HEK293 (cell line): Measurements from ENCODE around the gene PTAR1.

ENCODE experiments used
- CTCF ChIA-PET: fragments of 350-600 bp; formaldehyde crosslinking; extraction: SDS; loops from one replicate; lab custom pipeline; 2021; ENCODE audit warnings: antibody characterized with exemption; lab: Yijun Ruan, JAX
- POLR2A ChIA-PET: fragments of 300-600 bp; formaldehyde crosslinking; extraction: SDS; loops from one replicate; lab custom pipeline; 2020; ENCODE audit warnings: antibody characterized with exemption, inconsistent platforms; lab: Yijun Ruan, JAX
- H3K27ac ChIP-seq: fragments of 200-500 bp; sonication (Bioruptor generic); 2 replicates; pipeline ENCODE4 v1.5.1; 2014; ENCODE audit warnings: low read depth, low read length, control low read depth, inconsistent platforms; ENCODE audit errors: extremely low read depth
- H3K36me3 ChIP-seq, 2 experiments: fragments of 200-500 bp in 1 of 2; sonication (Bioruptor generic) in 1 of 2; 1 replicate in 1 of 2; 2 replicates in 1 of 2; pipeline ENCODE4 v1.5.1; 2014 to 2017; ENCODE audit warnings: inconsistent platforms in 2 of 2, low read length in 2 of 2; ENCODE audit not compliant: control insufficient read depth in 2 of 2, insufficient read depth in 1 of 2
- H3K4me1 ChIP-seq: fragments of 200-500 bp; sonication (Bioruptor generic); 2 replicates; pipeline ENCODE4 v1.5.1; 2014; ENCODE audit warnings: mild to moderate bottlenecking, low read length, inconsistent platforms; ENCODE audit not compliant: control insufficient read depth, insufficient read depth
- H3K4me3 ChIP-seq: 2 replicates; pipeline ENCODE4 v1.5.1; 2011; ENCODE audit warnings: low read depth, mild to moderate bottlenecking, control low read depth, low read length, moderate library complexity
- H3K9me3 ChIP-seq: fragments of 200-500 bp; sonication (Bioruptor generic); 2 replicates; pipeline ENCODE4 v1.5.1; 2014; ENCODE audit warnings: low read depth, low read length, inconsistent platforms; ENCODE audit not compliant: control insufficient read depth, insufficient read depth
- HOXD13 ChIP-seq: sonication (generic); formaldehyde crosslinking; IDR thresholded peaks from 2 replicates; pipeline ENCODE4 v1.8.0; 2022; ENCODE audit warnings: missing genetic modification reagents, borderline replicate concordance
- SP7 ChIP-seq: fragments of 450-650 bp; formaldehyde crosslinking; IDR thresholded peaks from 2 replicates; pipeline ENCODE4 v1.5.1; 2016; ENCODE audit warnings: missing biosample characterization, missing genetic modification characterization
- YY1 ChIP-seq: fragments of 450-650 bp; formaldehyde crosslinking; IDR thresholded peaks from 2 replicates; pipeline ENCODE4 v1.5.1; 2018; ENCODE audit warnings: missing biosample characterization, missing genetic modification characterization
- ZBTB21 ChIP-seq: fragments of 450-650 bp; formaldehyde crosslinking; IDR thresholded peaks from 2 replicates; pipeline ENCODE4 v1.5.1; 2017; ENCODE audit warnings: missing biosample characterization, missing genetic modification characterization
- ZFP37 ChIP-seq: fragments of 450-650 bp; formaldehyde crosslinking; IDR thresholded peaks from 2 replicates; pipeline ENCODE4 v1.5.1; 2016; ENCODE audit warnings: missing biosample characterization, missing genetic modification characterization
- ZIC2 ChIP-seq: fragments of 450-650 bp; formaldehyde crosslinking; IDR thresholded peaks from 2 replicates; pipeline ENCODE4 v1.5.1; 2016; ENCODE audit warnings: missing biosample characterization, missing genetic modification characterization
- ZNF10 ChIP-seq: fragments of 450-650 bp; formaldehyde crosslinking; IDR thresholded peaks from 2 replicates; pipeline ENCODE4 v1.5.1; 2017; ENCODE audit warnings: missing biosample characterization, missing genetic modification characterization
- ZNF23 ChIP-seq: fragments of 450-650 bp; formaldehyde crosslinking; IDR thresholded peaks from 2 replicates; pipeline ENCODE4 v1.5.1; 2016; ENCODE audit warnings: missing biosample characterization, missing genetic modification characterization, borderline replicate concordance
- ZNF248 ChIP-seq: fragments of 450-650 bp; formaldehyde crosslinking; IDR thresholded peaks from 2 replicates; pipeline ENCODE4 v1.5.1; 2017; ENCODE audit warnings: missing biosample characterization, missing genetic modification characterization
- ZNF529 ChIP-seq: fragments of 450-650 bp; formaldehyde crosslinking; IDR thresholded peaks from 2 replicates; pipeline ENCODE4 v1.5.1; 2017; ENCODE audit warnings: missing genetic modification characterization, missing biosample characterization; ENCODE audit not compliant: insufficient replicate concordance
- ZNF610 ChIP-seq: fragments of 450-650 bp; formaldehyde crosslinking; IDR thresholded peaks from 2 replicates; pipeline ENCODE4 v1.5.1; 2016; ENCODE audit warnings: missing biosample characterization, missing genetic modification characterization, borderline replicate concordance
- ZNF76 ChIP-seq: fragments of 450-650 bp; formaldehyde crosslinking; IDR thresholded peaks from 2 replicates; pipeline ENCODE4; 2016; ENCODE audit warnings: low read depth, missing biosample characterization, missing genetic modification characterization, borderline replicate concordance
- TF ChIP-seq, protein P1 (sequence below): fragments of 450-650 bp; formaldehyde crosslinking; IDR thresholded peaks from 2 replicates; pipeline ENCODE4 v1.5.1; 2016; ENCODE audit warnings: missing biosample characterization, missing genetic modification characterization
- TF ChIP-seq, protein P2 (sequence below): fragments of 450-650 bp; formaldehyde crosslinking; IDR thresholded peaks from 2 replicates; pipeline ENCODE4 v1.5.1; 2016; ENCODE audit warnings: missing biosample characterization, missing genetic modification characterization
- TF ChIP-seq, protein P3 (sequence below): fragments of 450-650 bp; formaldehyde crosslinking; IDR thresholded peaks from 2 replicates; pipeline ENCODE4 v1.5.1; 2016; ENCODE audit warnings: missing biosample characterization, missing genetic modification characterization
- TF ChIP-seq, protein P4 (sequence below): fragments of 450-650 bp; formaldehyde crosslinking; IDR thresholded peaks from 2 replicates; pipeline ENCODE4 v1.5.1; 2017; ENCODE audit warnings: missing biosample characterization, missing genetic modification characterization
- TF ChIP-seq, protein P5 (sequence below): fragments of 450-650 bp; formaldehyde crosslinking; IDR thresholded peaks from 2 replicates; pipeline ENCODE4 v1.5.1; 2016; ENCODE audit warnings: missing biosample characterization, missing genetic modification characterization

Gene PTAR1

DNA sequence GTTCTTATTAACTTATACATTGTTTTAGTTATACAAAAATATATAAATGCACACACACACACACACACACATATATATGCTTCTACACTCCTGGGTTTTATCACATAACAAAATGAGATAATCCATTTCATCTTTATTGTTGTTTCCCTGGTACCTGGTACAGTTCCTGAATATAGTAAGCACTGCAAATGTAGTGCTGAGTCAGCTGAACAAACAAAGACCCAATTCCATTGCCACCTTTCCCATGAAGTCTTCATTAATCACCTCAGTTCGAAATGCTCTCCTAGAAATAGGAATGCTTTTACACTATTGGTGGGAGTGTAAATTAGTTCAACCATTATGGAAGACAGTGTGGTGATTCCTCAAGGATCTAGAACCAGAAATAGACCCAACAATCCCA, 13.4 kb upstream of the PTAR1 start (continued):
- TF ChIP-seq, protein P1, sequence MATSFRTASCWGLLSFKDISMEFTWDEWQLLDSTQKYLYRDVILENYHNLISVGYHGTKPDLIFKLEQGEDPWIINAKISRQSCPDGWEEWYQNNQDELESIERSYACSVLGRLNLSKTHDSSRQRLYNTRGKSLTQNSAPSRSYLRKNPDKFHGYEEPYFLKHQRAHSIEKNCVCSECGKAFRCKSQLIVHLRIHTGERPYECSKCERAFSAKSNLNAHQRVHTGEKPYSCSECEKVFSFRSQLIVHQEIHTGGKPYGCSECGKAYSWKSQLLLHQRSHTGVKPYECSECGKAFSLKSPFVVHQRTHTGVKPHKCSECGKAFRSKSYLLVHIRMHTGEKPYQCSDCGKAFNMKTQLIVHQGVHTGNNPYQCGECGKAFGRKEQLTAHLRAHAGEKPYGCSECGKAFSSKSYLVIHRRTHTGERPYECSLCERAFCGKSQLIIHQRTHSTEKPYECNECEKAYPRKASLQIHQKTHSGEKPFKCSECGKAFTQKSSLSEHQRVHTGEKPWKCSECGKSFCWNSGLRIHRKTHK (tag by site-specific recombination) = no peak
- TF ChIP-seq HOXD13 (no peak), ZNF76 (tag by site-specific recombination) (no peak), ZNF10 (tag by site-specific recombination) (no peak), ZIC2 (tag by site-specific recombination) (no peak)
- TF ChIP-seq, protein P2, sequence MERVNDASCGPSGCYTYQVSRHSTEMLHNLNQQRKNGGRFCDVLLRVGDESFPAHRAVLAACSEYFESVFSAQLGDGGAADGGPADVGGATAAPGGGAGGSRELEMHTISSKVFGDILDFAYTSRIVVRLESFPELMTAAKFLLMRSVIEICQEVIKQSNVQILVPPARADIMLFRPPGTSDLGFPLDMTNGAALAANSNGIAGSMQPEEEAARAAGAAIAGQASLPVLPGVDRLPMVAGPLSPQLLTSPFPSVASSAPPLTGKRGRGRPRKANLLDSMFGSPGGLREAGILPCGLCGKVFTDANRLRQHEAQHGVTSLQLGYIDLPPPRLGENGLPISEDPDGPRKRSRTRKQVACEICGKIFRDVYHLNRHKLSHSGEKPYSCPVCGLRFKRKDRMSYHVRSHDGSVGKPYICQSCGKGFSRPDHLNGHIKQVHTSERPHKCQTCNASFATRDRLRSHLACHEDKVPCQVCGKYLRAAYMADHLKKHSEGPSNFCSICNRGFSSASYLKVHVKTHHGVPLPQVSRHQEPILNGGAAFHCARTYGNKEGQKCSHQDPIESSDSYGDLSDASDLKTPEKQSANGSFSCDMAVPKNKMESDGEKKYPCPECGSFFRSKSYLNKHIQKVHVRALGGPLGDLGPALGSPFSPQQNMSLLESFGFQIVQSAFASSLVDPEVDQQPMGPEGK = no peak

DNA sequence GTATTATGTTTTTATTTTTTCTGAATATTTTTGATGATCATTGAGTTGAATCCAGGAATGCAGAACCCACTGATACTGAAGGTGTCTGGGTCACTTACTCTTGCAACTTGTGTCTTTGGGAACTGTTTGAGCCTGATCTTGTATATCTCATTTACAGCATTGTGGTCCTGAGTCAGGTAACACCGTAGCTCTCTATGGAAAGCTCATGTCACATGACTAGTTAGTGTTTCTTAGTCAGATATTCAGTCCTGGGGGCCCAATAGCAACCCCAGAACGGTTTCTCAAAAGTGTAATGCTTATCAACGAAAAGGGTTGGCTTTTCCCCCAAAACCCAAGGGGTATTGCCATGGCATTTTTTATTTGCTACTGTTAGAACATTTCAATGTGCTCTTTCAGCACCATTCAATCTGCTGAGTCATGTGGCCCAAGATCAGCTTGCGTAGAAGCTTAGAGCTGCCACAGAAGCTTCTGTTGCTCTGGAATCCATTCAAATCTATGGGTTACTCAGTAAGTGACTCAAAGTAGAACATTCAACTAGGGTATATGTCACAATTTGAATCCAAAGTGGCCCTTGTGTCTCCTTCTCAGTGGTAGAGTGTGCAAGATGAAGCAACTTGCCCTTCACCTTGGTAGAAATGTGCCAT, 12.1 kb upstream of the PTAR1 start:
- TF ChIP-seq, protein P3, sequence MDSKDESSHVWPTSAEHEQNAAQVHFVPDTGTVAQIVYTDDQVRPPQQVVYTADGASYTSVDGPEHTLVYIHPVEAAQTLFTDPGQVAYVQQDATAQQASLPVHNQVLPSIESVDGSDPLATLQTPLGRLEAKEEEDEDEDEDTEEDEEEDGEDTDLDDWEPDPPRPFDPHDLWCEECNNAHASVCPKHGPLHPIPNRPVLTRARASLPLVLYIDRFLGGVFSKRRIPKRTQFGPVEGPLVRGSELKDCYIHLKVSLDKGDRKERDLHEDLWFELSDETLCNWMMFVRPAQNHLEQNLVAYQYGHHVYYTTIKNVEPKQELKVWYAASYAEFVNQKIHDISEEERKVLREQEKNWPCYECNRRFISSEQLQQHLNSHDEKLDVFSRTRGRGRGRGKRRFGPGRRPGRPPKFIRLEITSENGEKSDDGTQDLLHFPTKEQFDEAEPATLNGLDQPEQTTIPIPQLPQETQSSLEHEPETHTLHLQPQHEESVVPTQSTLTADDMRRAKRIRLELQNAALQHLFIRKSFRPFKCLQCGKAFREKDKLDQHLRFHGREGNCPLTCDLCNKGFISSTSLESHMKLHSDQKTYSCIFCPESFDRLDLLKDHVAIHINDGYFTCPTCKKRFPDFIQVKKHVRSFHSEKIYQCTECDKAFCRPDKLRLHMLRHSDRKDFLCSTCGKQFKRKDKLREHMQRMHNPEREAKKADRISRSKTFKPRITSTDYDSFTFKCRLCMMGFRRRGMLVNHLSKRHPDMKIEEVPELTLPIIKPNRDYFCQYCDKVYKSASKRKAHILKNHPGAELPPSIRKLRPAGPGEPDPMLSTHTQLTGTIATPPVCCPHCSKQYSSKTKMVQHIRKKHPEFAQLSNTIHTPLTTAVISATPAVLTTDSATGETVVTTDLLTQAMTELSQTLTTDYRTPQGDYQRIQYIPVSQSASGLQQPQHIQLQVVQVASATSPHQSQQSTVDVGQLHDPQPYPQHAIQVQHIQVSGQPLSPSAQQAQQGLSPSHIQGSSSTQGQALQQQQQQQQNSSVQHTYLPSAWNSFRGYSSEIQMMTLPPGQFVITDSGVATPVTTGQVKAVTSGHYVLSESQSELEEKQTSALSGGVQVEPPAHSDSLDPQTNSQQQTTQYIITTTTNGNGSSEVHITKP (tag by site-specific recombination) = no peak
- TF ChIP-seq YY1 = no peak
- TF ChIP-seq ZFP37 (tag by site-specific recombination) = no peak
- no peak for TF ChIP-seq ZNF248 (tag by site-specific recombination)
- TF ChIP-seq ZNF610 (tag by site-specific recombination) = no peak
- TF ChIP-seq, protein P4, sequence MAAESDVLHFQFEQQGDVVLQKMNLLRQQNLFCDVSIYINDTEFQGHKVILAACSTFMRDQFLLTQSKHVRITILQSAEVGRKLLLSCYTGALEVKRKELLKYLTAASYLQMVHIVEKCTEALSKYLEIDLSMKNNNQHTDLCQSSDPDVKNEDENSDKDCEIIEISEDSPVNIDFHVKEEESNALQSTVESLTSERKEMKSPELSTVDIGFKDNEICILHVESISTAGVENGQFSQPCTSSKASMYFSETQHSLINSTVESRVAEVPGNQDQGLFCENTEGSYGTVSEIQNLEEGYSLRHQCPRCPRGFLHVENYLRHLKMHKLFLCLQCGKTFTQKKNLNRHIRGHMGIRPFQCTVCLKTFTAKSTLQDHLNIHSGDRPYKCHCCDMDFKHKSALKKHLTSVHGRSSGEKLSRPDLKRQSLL (tag by site-specific recombination) = no peak
- TF ChIP-seq ZNF529 = no peak
- TF ChIP-seq SP7 (tag by site-specific recombination) = no peak
- TF ChIP-seq ZBTB21 (tag by site-specific recombination) = no peak
- TF ChIP-seq, protein P5, sequence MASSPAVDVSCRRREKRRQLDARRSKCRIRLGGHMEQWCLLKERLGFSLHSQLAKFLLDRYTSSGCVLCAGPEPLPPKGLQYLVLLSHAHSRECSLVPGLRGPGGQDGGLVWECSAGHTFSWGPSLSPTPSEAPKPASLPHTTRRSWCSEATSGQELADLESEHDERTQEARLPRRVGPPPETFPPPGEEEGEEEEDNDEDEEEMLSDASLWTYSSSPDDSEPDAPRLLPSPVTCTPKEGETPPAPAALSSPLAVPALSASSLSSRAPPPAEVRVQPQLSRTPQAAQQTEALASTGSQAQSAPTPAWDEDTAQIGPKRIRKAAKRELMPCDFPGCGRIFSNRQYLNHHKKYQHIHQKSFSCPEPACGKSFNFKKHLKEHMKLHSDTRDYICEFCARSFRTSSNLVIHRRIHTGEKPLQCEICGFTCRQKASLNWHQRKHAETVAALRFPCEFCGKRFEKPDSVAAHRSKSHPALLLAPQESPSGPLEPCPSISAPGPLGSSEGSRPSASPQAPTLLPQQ (tag by site-specific recombination) = no peak
- TF ChIP-seq ZNF23 = no peak
- H3K36me3 ChIP-seq = no peaks in the 10 kb centered on the region
- POLR2A ChIA-PET = no interaction called here
- H3K4me3 ChIP-seq = no peak overlapping the region
- no peaks in the 10 kb centered on the region for H3K9me3 ChIP-seq
- CTCF ChIA-PET = no interaction called here
- no peak overlapping the region for H3K27ac ChIP-seq
- no peaks in the 10 kb centered on the region for H3K4me1 ChIP-seq
